Measurements from ENCODE around the gene GPC1. TPM values are rescaled to one million over a fixed set of nuclear protein-coding genes. Genes with fewer than 3 reads are reported as not detected.

Gene GPC1
- total and polyA plus RNA-seq, 4 donors = 23.2 to 62.5 (median 26.5) TPM

- ATAC-seq (ENCODE audit: insufficient read depth, low FRiP score) (no peak), DNase-seq (peak in 1 of 3 donors; percentile 7)
- no peaks in the 10 kb centered on the region for H3K27me3 ChIP-seq (ENCODE audit: control insufficient read depth in 3 of 3, insufficient read depth in 3 of 3, low read length in 2 of 3)
- no peaks in the 10 kb centered on the region for H3K4me1 ChIP-seq (ENCODE audit: control insufficient read depth in 5 of 5, insufficient read depth in 5 of 5, low read length in 5 of 5)
- H3K27ac ChIP-seq (ENCODE audit: low read depth in 1 of 2, low read length in 1 of 2) = no peak overlapping the region
- H3K9ac ChIP-seq (ENCODE audit: insufficient read depth in 1 of 2, low read length in 2 of 2) = no peak overlapping the region
- H3K4me3 ChIP-seq = no peak overlapping the region
- 91 to 95% methylated on average over 9 of the region's 9 CpGs for WGBS, 2 donors
- TF ChIP-seq CTCF (IDR thresholded peaks at IDR 0.05; ENCODE audit: control extremely low read depth, extremely low read depth) = no peak
- H3K36me3 ChIP-seq (ENCODE audit: control insufficient read depth in 4 of 4, insufficient read depth in 4 of 4, low read length in 4 of 4) = no peaks in the 10 kb centered on the region
- H3K9me3 ChIP-seq (ENCODE audit: control insufficient read depth in 4 of 4, insufficient read depth in 3 of 4, low read length in 3 of 4) = no peaks in the 10 kb centered on the region
These were observed 29.7 kb upstream of the GPC1 start for GRCh38 chr2:240405684-240406313.

GRCh38 chr2:240407090-240407489 lies 28.4 kb upstream of the GPC1 start:
- no peak for TF ChIP-seq CTCF (IDR thresholded peaks at IDR 0.05; ENCODE audit: control extremely low read depth, extremely low read depth)
- no peaks in the 10 kb centered on the region for H3K9me3 ChIP-seq (ENCODE audit: control insufficient read depth in 4 of 4, insufficient read depth in 3 of 4, low read length in 3 of 4)
- 93 to 95% methylated on average over 9 of the region's 9 CpGs for WGBS, 2 donors
- H3K4me1 ChIP-seq (ENCODE audit: control insufficient read depth in 5 of 5, insufficient read depth in 5 of 5, low read length in 5 of 5) = peaks cover 0 to 3% (median under 1%) of the 10 kb centered on the region in 5 donors
- DNase-seq (no peak), ATAC-seq (ENCODE audit: insufficient read depth, low FRiP score) (no peak)
- no peak overlapping the region for H3K27ac ChIP-seq (ENCODE audit: low read depth in 1 of 2, low read length in 1 of 2)
- H3K36me3 ChIP-seq (ENCODE audit: control insufficient read depth in 4 of 4, insufficient read depth in 4 of 4, low read length in 4 of 4) = no peaks in the 10 kb centered on the region
- H3K4me3 ChIP-seq = no peak overlapping the region
- H3K27me3 ChIP-seq (ENCODE audit: control insufficient read depth in 3 of 3, insufficient read depth in 3 of 3, low read length in 2 of 3) = no peaks in the 10 kb centered on the region
- H3K9ac ChIP-seq (ENCODE audit: insufficient read depth in 1 of 2, low read length in 2 of 2) = no peak overlapping the region

GRCh38 chr2:240410004-240410403 lies 25.5 kb upstream of the GPC1 start:
- ATAC-seq (ENCODE audit: insufficient read depth, low FRiP score) = no peak
- Histone ChIP-seq H3K36me3 (ENCODE audit: control insufficient read depth in 4 of 4, insufficient read depth in 4 of 4, low read length in 4 of 4) (no peaks in the 10 kb centered on the region), H3K9me3 (ENCODE audit: control insufficient read depth in 4 of 4, insufficient read depth in 3 of 4, low read length in 3 of 4) (no peaks in the 10 kb centered on the region), H3K4me3 (no peak overlapping the region), H3K9ac (ENCODE audit: insufficient read depth in 1 of 2, low read length in 2 of 2) (no peak overlapping the region), H3K27ac (ENCODE audit: low read depth in 1 of 2, low read length in 1 of 2) (no peak overlapping the region), H3K27me3 (ENCODE audit: control insufficient read depth in 3 of 3, insufficient read depth in 3 of 3, low read length in 2 of 3) (no peaks in the 10 kb centered on the region), H3K4me1 (ENCODE audit: control insufficient read depth in 5 of 5, insufficient read depth in 5 of 5, low read length in 5 of 5) (peaks cover 0 to 9% (median 3%) of the 10 kb centered on the region in 5 donors)
- WGBS, 2 donors = 75 to 78% methylated on average over 8 of the region's 8 CpGs
- no peak for TF ChIP-seq CTCF (IDR thresholded peaks at IDR 0.05; ENCODE audit: control extremely low read depth, extremely low read depth)
- no peak for DNase-seq

- 87 to 89% methylated on average over 18 to 21 of the region's 21 CpGs for WGBS, 2 donors
- no peak for TF ChIP-seq CTCF (IDR thresholded peaks at IDR 0.05; ENCODE audit: control extremely low read depth, extremely low read depth)
- no peaks in the 10 kb centered on the region for H3K9me3 ChIP-seq (ENCODE audit: control insufficient read depth in 4 of 4, insufficient read depth in 3 of 4, low read length in 3 of 4)
- peaks cover 0 to 9% (median 3%) of the 10 kb centered on the region in 5 donors for H3K4me1 ChIP-seq (ENCODE audit: control insufficient read depth in 5 of 5, insufficient read depth in 5 of 5, low read length in 5 of 5)
- no peaks in the 10 kb centered on the region for H3K27me3 ChIP-seq (ENCODE audit: control insufficient read depth in 3 of 3, insufficient read depth in 3 of 3, low read length in 2 of 3)
- H3K27ac ChIP-seq (ENCODE audit: low read depth in 1 of 2, low read length in 1 of 2) = no peak overlapping the region
- H3K9ac ChIP-seq (ENCODE audit: insufficient read depth in 1 of 2, low read length in 2 of 2) = no peak overlapping the region
- DNase-seq (peak in 1 of 3 donors; percentile 3), ATAC-seq (ENCODE audit: insufficient read depth, low FRiP score) (no peak)
- no peaks in the 10 kb centered on the region for H3K36me3 ChIP-seq (ENCODE audit: control insufficient read depth in 4 of 4, insufficient read depth in 4 of 4, low read length in 4 of 4)
- no peak overlapping the region for H3K4me3 ChIP-seq
These were observed 24.7 kb upstream of the GPC1 start for GRCh38 chr2:240410808-240411207.

Measured in lung (tissue), 12 donors.